Hepatocyte (in vitro differentiated cells): ENCODE data around the gene SPAG16. TPM values are rescaled to one million over a fixed set of nuclear protein-coding genes. Genes with fewer than 3 reads are reported as not detected.

Experiments used
- DNase-seq: peaks from one replicate; pipeline ENCODE4 v3.0.0-alpha.2; 2016; ENCODE audit warnings: low spot score
- H2AFZ ChIP-seq: fragments of 200-600 bp; sonication (generic); 2 replicates; pipeline ENCODE4 v1.6.0; 2016; ENCODE audit warnings: antibody characterized with exemption, mild to moderate bottlenecking
- H3K27ac ChIP-seq: fragments of 200-600 bp; sonication (generic); 2 replicates; pipeline ENCODE4 v1.5.1; 2016; ENCODE audit warnings: mild to moderate bottlenecking
- H3K27me3 ChIP-seq: fragments of 200-600 bp; sonication (generic); 2 replicates; pipeline ENCODE4 v1.6.1; 2016
- H3K36me3 ChIP-seq: fragments of 200-600 bp; sonication (generic); replicated peaks from 2 replicates; pipeline ENCODE4 v1.5.1; 2016; ENCODE audit warnings: low read depth; ENCODE audit not compliant: insufficient read depth
- H3K4me1 ChIP-seq: fragments of 200-600 bp; sonication (generic); 2 replicates; pipeline ENCODE4 v1.5.1; 2016; ENCODE audit warnings: mild to moderate bottlenecking, moderate library complexity; ENCODE audit not compliant: insufficient read depth
- H3K4me2 ChIP-seq: fragments of 200-600 bp; sonication (generic); 2 replicates; pipeline ENCODE4 v1.6.0; 2016
- H3K4me3 ChIP-seq: fragments of 200-600 bp; sonication (generic); 2 replicates; pipeline ENCODE4 v1.5.1; 2016; ENCODE audit warnings: mild to moderate bottlenecking
- H3K79me2 ChIP-seq: fragments of 200-600 bp; sonication (generic); 2 replicates; pipeline ENCODE4 v1.6.0; 2017; ENCODE audit warnings: mild to moderate bottlenecking
- H3K9me2 ChIP-seq: fragments of 200-600 bp; sonication (generic); replicated peaks from 2 replicates; pipeline ENCODE4 v1.6.0; 2017; ENCODE audit warnings: mild to moderate bottlenecking; ENCODE audit not compliant: insufficient read depth
- H3K9me3 ChIP-seq: fragments of 200-600 bp; sonication (generic); 2 replicates; pipeline ENCODE4 v1.5.1; 2016; ENCODE audit warnings: low read depth, mild to moderate bottlenecking
- H4K20me1 ChIP-seq: fragments of 200-600 bp; sonication (generic); 2 replicates; pipeline ENCODE4 v1.6.0; 2016; ENCODE audit warnings: mild to moderate bottlenecking; ENCODE audit not compliant: insufficient read depth, poor library complexity, severe bottlenecking
- CTCF ChIP-seq: fragments of 200-600 bp; sonication (generic); IDR thresholded peaks from 2 replicates; pipeline ENCODE4 v1.5.1; 2016; ENCODE audit warnings: antibody characterized with exemption, mild to moderate bottlenecking; ENCODE audit not compliant: poor library complexity
- EZH2 ChIP-seq: fragments of 200-600 bp; sonication (generic); IDR thresholded peaks from 2 replicates; pipeline ENCODE4 v1.6.1; 2016; ENCODE audit warnings: antibody characterized with exemption, mild to moderate bottlenecking, borderline replicate concordance
- EZH2phosphoT487 ChIP-seq: fragments of 200-600 bp; sonication (generic); IDR thresholded peaks from one replicate; pipeline ENCODE4 v1.6.1; 2018; ENCODE audit warnings: antibody characterized with exemption, mild to moderate bottlenecking, low read depth, moderate library complexity; ENCODE audit not compliant: unreplicated experiment, severe bottlenecking
- WGBS: methylation state at CpG from one replicate; pipeline ENCODE4 v1.1.6; 2016; ENCODE audit warnings: low lambda C conversion rate; ENCODE audit errors: missing lambda C conversion rate; 5-methylcytosine and 5-hydroxymethylcytosine counted together
- polyA plus RNA-seq: library from polyadenylated mRNA; unstranded; fragments of >200 nt; fragmentation: Nextera tagmentation; extraction: Ambion mirVana; gene quantifications from 2 replicates; pipeline ENCODE4 v1.2.1, GENCODE V29; 2016
- total RNA-seq: library from RNA; depleted of rRNA; stranded (reverse); fragments of >200 nt; gene quantifications from 2 replicates; pipeline ENCODE4 v1.2.3, GENCODE V29; 2014

The SPAG16 gene
- total and polyA plus RNA-seq, 2 experiments from 2014 or later = 52.1 to 56.9 TPM

- H3K9me2 ChIP-seq = no peaks in the 10 kb centered on the region
- peak overlapping the region; percentile 23 for H3K4me2 ChIP-seq
- TF ChIP-seq EZH2 (no peak), CTCF (no peak), EZH2phosphoT487 (no peak)
- H3K27me3 ChIP-seq = no peaks in the 10 kb centered on the region
- 78% methylated on average over 1 of the region's 1 CpG for WGBS
- no peak for DNase-seq
- H2AFZ ChIP-seq = no peak overlapping the region
- H3K9me3 ChIP-seq = no peaks in the 10 kb centered on the region
- H3K4me1 ChIP-seq = peaks cover 4% of the 10 kb centered on the region
- no peaks in the 10 kb centered on the region for H4K20me1 ChIP-seq
- no peaks in the 10 kb centered on the region for H3K79me2 ChIP-seq
- no peaks in the 10 kb centered on the region for H3K36me3 ChIP-seq
- H3K27ac ChIP-seq = no peak overlapping the region
- H3K4me3 ChIP-seq = no peak overlapping the region
Measured at GRCh38 chr2:213766062-213766461, 481.8 kb downstream of the SPAG16 start.

GRCh38 chr2:213766465-213766901 lies 482.2 kb downstream of the SPAG16 start:
- TF ChIP-seq EZH2 = no peak
- TF ChIP-seq EZH2phosphoT487 = no peak
- no peak for TF ChIP-seq CTCF
- no peaks in the 10 kb centered on the region for H3K79me2 ChIP-seq
- 64% methylated on average over 3 of the region's 3 CpGs for WGBS
- no peaks in the 10 kb centered on the region for H3K27me3 ChIP-seq
- peaks cover 4% of the 10 kb centered on the region for H3K4me1 ChIP-seq
- H3K27ac ChIP-seq = no peak overlapping the region
- H3K4me2 ChIP-seq = peak overlapping the region; percentile 23
- H2AFZ ChIP-seq = no peak overlapping the region
- H4K20me1 ChIP-seq = no peaks in the 10 kb centered on the region
- H3K36me3 ChIP-seq = no peaks in the 10 kb centered on the region
- peak; percentile 23 for DNase-seq
- no peaks in the 10 kb centered on the region for H3K9me2 ChIP-seq
- H3K9me3 ChIP-seq = no peaks in the 10 kb centered on the region
- no peak overlapping the region for H3K4me3 ChIP-seq

GRCh38 chr2:213787869-213788268 lies 503.6 kb downstream of the SPAG16 start:
- Histone ChIP-seq H3K27me3 (no peaks in the 10 kb centered on the region), H3K9me2 (no peaks in the 10 kb centered on the region), H3K4me1 (no peaks in the 10 kb centered on the region), H3K36me3 (no peaks in the 10 kb centered on the region), H2AFZ (no peak overlapping the region), H4K20me1 (no peaks in the 10 kb centered on the region), H3K4me2 (no peak overlapping the region), H3K4me3 (no peak overlapping the region), H3K79me2 (no peaks in the 10 kb centered on the region), H3K27ac (no peak overlapping the region), H3K9me3 (no peaks in the 10 kb centered on the region)
- TF ChIP-seq EZH2 = no peak
- no peak for TF ChIP-seq CTCF
- TF ChIP-seq EZH2phosphoT487 = no peak
- no peak for DNase-seq
- WGBS = 93% methylated on average over 2 of the region's 2 CpGs

- no peaks in the 10 kb centered on the region for H3K4me1 ChIP-seq
- no peaks in the 10 kb centered on the region for H4K20me1 ChIP-seq
- no peak for DNase-seq
- TF ChIP-seq EZH2 (no peak), CTCF (no peak), EZH2phosphoT487 (no peak)
- no peaks in the 10 kb centered on the region for H3K79me2 ChIP-seq
- H2AFZ ChIP-seq = no peak overlapping the region
- H3K27ac ChIP-seq = no peak overlapping the region
- H3K9me3 ChIP-seq = no peaks in the 10 kb centered on the region
- no peak overlapping the region for H3K4me3 ChIP-seq
- H3K9me2 ChIP-seq = no peaks in the 10 kb centered on the region
- H3K4me2 ChIP-seq = no peak overlapping the region
- 91% methylated on average over 1 of the region's 1 CpG for WGBS
- no peaks in the 10 kb centered on the region for H3K36me3 ChIP-seq
- no peaks in the 10 kb centered on the region for H3K27me3 ChIP-seq
Measured at GRCh38 chr2:213789940-213790339, 505.7 kb downstream of the SPAG16 start.
